Body of pancreas (tissue), 4 donors: ENCODE data around the gene DOCK2. TPM values are rescaled to one million over a fixed set of nuclear protein-coding genes. Genes with fewer than 3 reads are reported as not detected.
"Not testable (repeated sequence)": the region's sequence is repeated elsewhere in the genome, so short reads cannot be mapped to it uniquely, and the experiment has no call there.

Experiments used
- ATAC-seq: fragments of 150-250 bp; one replicate; pipeline ENCODE4 v1.9.1; 2016
- DNase-seq, 4 donors: peaks; one replicate each; pipeline ENCODE4 v3.0.0-alpha.2; 2019
- H3K27ac ChIP-seq, 4 donors: fragments of 200-600 bp; sonication (generic); 1 replicate in 3 of 4; 2 replicates in 1 of 4; pipeline versions ENCODE4 v1.5.1 to v1.6.1; 2016 to 2019; ENCODE audit warnings: mild to moderate bottlenecking in 1 of 4, mixed read lengths in 1 of 4, moderate library complexity in 1 of 4
- H3K27me3 ChIP-seq, 2 donors: fragments of 200-600 bp; sonication (generic); one replicate each; pipeline ENCODE4 v1.6.0; 2016; ENCODE audit warnings: mild to moderate bottlenecking in 1 of 2
- H3K36me3 ChIP-seq, 2 donors: fragments of 200-600 bp; sonication (generic); replicated peaks in 1 of 2; 2 replicates each; pipeline ENCODE4 v1.5.1; 2016; ENCODE audit warnings: low read depth in 2 of 2; ENCODE audit not compliant: insufficient read depth in 1 of 2
- H3K4me1 ChIP-seq: fragments of 200-600 bp; sonication (generic); one replicate; pipeline ENCODE4 v1.6.0; 2016
- H3K4me3 ChIP-seq, 2 donors: fragments of 200-600 bp; sonication (generic); 1 replicate in 1 of 2; 2 replicates in 1 of 2; pipeline ENCODE4 v1.5.1; 2016 to 2019
- H3K9me3 ChIP-seq, 3 donors: fragments of 200-600 bp; sonication (generic); 1 replicate in 2 of 3; 2 replicates in 1 of 3; pipeline ENCODE4 v1.5.1; 2016
- POLR2A ChIP-seq, 3 donors: fragments of 450-650 bp; IDR thresholded peaks; one replicate each; pipeline ENCODE4 v1.6.1; 2016; ENCODE audit warnings: antibody characterized with exemption in 3 of 3, mild to moderate bottlenecking in 2 of 3
- WGBS, 2 donors: methylation state at CpG; one replicate each; pipeline ENCODE4 v1.1.5; 2017; 5-methylcytosine and 5-hydroxymethylcytosine counted together
- intact Hi-C: fragments of 100-400 bp; cut with DNase I; formaldehyde crosslinking; loops from one replicate; pipeline ENCODE4 v1.15.1; 2023
- total RNA-seq, 2 donors: library from RNA; depleted of rRNA; stranded (reverse); fragments of >200 nt; gene quantifications; one replicate each; pipeline ENCODE4 v1.1.0, GENCODE V29; 2016
- TF ChIP-seq, protein P1 (sequence below), 7 experiments: fragments of 450-650 bp in 4 of 7; fragments of 200-600 bp in 3 of 7; sonication (generic) in 3 of 7; IDR thresholded peaks; one replicate each; pipeline ENCODE4 v1.5.1; 2016 to 2019; ENCODE audit warnings: antibody characterized with exemption in 7 of 7

The DOCK2 gene
- total RNA-seq, 2 donors from 2014 or later = 3.1 to 7.6 TPM

DNA sequence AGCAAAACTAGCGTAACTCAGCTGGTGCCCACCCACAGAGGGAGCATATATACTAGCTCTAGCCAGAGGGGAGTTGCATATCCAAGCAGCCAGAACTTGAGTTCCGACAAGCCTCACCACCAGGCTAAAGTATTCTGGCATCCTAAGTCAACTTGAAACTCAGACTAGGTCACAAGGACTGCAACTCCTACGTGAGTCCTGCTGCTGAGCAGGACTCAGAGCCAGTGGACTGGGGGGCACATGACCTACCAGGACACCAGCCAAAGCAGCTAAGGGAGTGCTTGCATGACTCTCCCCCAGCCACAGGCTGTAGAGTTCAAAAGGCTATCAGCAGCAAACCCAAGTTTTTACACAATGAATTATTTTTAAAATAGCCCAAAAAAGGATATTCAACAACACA, 27.4 kb upstream of the DOCK2 start:
- no peaks in the 10 kb centered on the region for H3K4me1 ChIP-seq
- no peak overlapping the region for H3K27ac ChIP-seq
- TF ChIP-seq POLR2A (IDR thresholded peaks at IDR 0.05) = no peak
- TF ChIP-seq, protein P1, sequence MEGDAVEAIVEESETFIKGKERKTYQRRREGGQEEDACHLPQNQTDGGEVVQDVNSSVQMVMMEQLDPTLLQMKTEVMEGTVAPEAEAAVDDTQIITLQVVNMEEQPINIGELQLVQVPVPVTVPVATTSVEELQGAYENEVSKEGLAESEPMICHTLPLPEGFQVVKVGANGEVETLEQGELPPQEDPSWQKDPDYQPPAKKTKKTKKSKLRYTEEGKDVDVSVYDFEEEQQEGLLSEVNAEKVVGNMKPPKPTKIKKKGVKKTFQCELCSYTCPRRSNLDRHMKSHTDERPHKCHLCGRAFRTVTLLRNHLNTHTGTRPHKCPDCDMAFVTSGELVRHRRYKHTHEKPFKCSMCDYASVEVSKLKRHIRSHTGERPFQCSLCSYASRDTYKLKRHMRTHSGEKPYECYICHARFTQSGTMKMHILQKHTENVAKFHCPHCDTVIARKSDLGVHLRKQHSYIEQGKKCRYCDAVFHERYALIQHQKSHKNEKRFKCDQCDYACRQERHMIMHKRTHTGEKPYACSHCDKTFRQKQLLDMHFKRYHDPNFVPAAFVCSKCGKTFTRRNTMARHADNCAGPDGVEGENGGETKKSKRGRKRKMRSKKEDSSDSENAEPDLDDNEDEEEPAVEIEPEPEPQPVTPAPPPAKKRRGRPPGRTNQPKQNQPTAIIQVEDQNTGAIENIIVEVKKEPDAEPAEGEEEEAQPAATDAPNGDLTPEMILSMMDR (IDR thresholded peaks at IDR 0.05) = no peak
- intact Hi-C loops = no loop called here
- no peaks in the 10 kb centered on the region for H3K9me3 ChIP-seq
- ATAC-seq (no peak), DNase-seq (no peak)
- no peak overlapping the region for H3K4me3 ChIP-seq
- H3K36me3 ChIP-seq = no peaks in the 10 kb centered on the region
- H3K27me3 ChIP-seq = no peaks in the 10 kb centered on the region
- 62 to 68% methylated on average over 3 of the region's 3 CpGs for WGBS, 2 donors

DNA sequence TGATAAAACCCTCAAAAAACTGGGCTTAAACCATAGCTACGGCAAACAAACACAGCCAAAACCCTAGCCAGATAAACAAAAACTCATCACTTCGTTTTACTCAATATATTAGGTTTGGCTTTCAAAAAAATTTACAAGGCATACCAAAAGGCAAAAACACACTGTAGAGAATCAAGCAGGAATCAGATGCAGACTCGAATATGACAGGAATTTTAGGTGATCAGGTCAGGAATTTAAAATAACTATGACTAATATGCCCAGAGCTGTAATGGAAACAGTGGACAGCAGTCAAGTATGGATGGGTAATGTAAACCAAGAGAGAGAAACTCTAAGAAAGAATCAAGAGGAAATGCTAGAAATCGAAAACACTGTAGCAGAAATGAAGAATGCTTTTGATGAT, 26.5 kb upstream of the DOCK2 start:
- TF ChIP-seq, protein P1 (IDR thresholded peaks at IDR 0.05) = no peak
- no peak for TF ChIP-seq POLR2A (IDR thresholded peaks at IDR 0.05)
- intact Hi-C loops = no loop called here
- Histone ChIP-seq H3K9me3 (no peaks in the 10 kb centered on the region), H3K27me3 (no peaks in the 10 kb centered on the region), H3K4me1 (no peaks in the 10 kb centered on the region), H3K36me3 (no peaks in the 10 kb centered on the region), H3K27ac (no peak overlapping the region), H3K4me3 (no peak overlapping the region)
- no peak for ATAC-seq
- no peak for DNase-seq
- 50 to 65% methylated on average over 4 of the region's 4 CpGs for WGBS, 2 donors

DNA sequence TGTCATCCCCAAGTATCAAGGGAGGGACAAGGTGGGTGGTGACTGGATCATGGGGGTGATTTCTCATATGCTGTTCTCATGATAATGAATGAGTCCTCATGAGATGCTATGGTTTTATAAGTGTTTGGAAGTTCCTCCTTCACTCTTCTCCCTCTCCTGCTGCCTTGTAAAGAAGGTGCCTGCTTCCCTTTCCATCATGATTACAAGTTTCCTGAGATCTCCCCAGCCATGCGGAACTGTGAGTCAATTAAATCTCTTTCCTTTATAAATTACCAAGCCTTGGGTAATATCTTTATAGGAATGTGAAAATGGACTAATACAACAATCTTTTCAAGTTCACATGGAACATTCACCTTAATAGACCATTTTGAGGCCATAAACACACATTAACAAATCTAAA, 21.5 kb upstream of the DOCK2 start:
- 47 to 59% methylated on average over 1 of the region's 1 CpG for WGBS, 2 donors
- H3K9me3 ChIP-seq = no peaks in the 10 kb centered on the region
- no peak for TF ChIP-seq POLR2A (IDR thresholded peaks at IDR 0.05)
- TF ChIP-seq, protein P1 (IDR thresholded peaks at IDR 0.05) = no peak
- ATAC-seq (no peak), DNase-seq (no peak)
- H3K4me1 ChIP-seq = no peaks in the 10 kb centered on the region
- intact Hi-C loops = no loop called here
- no peaks in the 10 kb centered on the region for H3K27me3 ChIP-seq
- no peaks in the 10 kb centered on the region for H3K36me3 ChIP-seq
- no peak overlapping the region for H3K27ac ChIP-seq
- H3K4me3 ChIP-seq = no peak overlapping the region

DNA sequence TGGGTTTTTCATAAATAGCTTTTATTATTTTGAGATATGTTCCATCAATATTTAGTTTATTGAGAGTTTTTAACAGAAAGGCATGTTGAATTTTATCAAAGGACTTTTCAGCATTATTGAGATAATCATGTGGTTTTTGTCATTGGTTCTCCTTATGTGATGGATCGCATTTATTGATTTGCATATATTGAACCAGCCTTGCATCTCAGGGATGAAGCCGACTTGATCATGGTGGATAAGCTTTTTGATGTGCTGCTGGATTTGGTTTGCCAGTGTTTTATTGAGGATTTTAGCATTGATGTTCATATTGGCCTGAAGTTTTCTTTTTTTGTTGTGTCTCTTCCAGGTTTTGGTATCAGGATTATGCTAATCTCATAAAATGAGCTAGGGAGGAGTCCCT, 12.8 kb upstream of the DOCK2 start:
- WGBS, 2 donors = 73 to 74% methylated on average over 2 of the region's 2 CpGs
- H3K9me3 ChIP-seq, H3K4me1 ChIP-seq, H3K27ac ChIP-seq, H3K36me3 ChIP-seq, H3K4me3 ChIP-seq, ATAC-seq, H3K27me3 ChIP-seq, intact Hi-C loops, DNase-seq: not testable (repeated sequence)

DNA sequence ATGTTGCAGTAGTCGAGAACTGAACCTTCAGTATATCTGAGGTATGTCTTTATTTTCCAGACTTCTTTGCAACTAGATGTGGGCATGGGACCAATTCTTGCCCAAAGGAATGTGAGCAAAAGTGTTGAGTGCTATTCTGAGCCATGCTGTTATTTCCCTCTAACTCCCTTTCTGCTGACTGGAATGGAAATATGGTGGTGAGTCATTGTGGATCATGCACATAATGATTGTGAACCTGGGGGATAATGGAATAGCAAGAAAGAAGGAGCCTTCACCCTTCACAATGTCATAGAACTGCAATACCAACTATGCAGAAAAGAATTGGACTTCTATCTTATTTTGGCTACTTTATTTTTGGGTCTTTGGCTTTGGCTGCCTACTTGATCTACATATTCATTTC, 10.3 kb upstream of the DOCK2 start:
- no peaks in the 10 kb centered on the region for H3K27me3 ChIP-seq
- TF ChIP-seq POLR2A (IDR thresholded peaks at IDR 0.05) = no peak
- TF ChIP-seq, protein P1 (IDR thresholded peaks at IDR 0.05) = no peak
- H3K4me3 ChIP-seq = no peak overlapping the region
- no peaks in the 10 kb centered on the region for H3K36me3 ChIP-seq
- WGBS, 2 donors = 60 to 72% methylated on average over 1 of the region's 1 CpG
- no peaks in the 10 kb centered on the region for H3K9me3 ChIP-seq
- intact Hi-C loops = no loop called here
- DNase-seq (no peak), ATAC-seq (no peak)
- H3K27ac ChIP-seq = no peak overlapping the region
- H3K4me1 ChIP-seq = no peaks in the 10 kb centered on the region
